ENCODE results near the gene ZNF592.

- no peak for TF ChIP-seq POLR2A (IDR thresholded peaks at IDR 0.05)
- TF ChIP-seq CTCF (IDR thresholded peaks at IDR 0.05): no peak
- no peak for TF ChIP-seq POLR2AphosphoS5 (IDR thresholded peaks at IDR 0.05)
These were observed 75.0 kb downstream of the ZNF592 start for GRCh38 chr15:84823282-84823878.
